GM21367 (cell line): Measurements from ENCODE around the gene TBC1D2.
"Not testable (repeated sequence)": the region's sequence is repeated elsewhere in the genome, so short reads cannot be mapped to it uniquely, and the experiment has no call there.

ENCODE experiments used
- ATAC-seq: cut with Tn5 transposase; IDR thresholded peaks from one replicate; pipeline ENCODE4 v1.9.1; 2021; ENCODE audit not compliant: unreplicated experiment

The TBC1D2 gene, protein sequence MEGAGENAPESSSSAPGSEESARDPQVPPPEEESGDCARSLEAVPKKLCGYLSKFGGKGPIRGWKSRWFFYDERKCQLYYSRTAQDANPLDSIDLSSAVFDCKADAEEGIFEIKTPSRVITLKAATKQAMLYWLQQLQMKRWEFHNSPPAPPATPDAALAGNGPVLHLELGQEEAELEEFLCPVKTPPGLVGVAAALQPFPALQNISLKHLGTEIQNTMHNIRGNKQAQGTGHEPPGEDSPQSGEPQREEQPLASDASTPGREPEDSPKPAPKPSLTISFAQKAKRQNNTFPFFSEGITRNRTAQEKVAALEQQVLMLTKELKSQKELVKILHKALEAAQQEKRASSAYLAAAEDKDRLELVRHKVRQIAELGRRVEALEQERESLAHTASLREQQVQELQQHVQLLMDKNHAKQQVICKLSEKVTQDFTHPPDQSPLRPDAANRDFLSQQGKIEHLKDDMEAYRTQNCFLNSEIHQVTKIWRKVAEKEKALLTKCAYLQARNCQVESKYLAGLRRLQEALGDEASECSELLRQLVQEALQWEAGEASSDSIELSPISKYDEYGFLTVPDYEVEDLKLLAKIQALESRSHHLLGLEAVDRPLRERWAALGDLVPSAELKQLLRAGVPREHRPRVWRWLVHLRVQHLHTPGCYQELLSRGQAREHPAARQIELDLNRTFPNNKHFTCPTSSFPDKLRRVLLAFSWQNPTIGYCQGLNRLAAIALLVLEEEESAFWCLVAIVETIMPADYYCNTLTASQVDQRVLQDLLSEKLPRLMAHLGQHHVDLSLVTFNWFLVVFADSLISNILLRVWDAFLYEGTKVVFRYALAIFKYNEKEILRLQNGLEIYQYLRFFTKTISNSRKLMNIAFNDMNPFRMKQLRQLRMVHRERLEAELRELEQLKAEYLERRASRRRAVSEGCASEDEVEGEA

DNA sequence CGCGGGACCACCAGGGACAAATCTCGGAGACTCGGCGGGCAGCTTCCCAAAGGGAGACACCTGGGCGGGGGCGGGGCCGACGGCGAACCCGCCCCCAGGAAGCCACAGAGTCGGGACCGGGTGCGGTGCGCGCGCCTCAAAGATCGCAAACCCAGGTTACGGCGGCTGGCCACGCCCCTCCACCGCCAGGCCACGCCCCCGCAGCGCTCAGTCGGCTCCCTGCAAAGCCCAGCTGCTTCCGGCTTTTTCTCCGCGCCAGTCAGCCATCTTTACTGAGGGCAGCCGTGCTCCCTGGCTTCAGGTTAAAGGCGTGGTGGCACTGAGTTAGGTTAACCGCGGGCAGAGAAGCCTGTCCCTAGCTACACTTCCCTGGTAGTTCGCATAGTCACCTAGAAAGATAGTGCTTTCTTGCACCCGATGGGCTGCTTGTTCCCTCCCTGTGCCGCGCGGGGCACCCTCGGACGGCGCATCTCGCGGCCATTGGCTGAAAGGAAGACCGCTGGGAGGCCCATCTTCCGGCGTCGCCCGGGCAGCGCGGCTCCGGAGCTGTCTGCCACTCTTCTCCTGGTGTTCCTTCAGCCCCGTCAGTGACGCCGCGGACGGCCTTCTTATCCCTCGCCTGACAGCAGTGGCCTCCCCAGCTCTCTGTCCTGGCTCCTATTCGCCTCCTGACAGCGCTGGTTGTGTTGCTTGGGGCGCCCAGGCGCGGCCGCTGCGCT lies at the start of gene TBC1D2:
TBC1D2 (minus strand) TSS at position 72 of the 719 bp plus-strand sequence. CDS start 108 bp downstream, outside the sequence.
- peak; percentile 81 for ATAC-seq

DNA sequence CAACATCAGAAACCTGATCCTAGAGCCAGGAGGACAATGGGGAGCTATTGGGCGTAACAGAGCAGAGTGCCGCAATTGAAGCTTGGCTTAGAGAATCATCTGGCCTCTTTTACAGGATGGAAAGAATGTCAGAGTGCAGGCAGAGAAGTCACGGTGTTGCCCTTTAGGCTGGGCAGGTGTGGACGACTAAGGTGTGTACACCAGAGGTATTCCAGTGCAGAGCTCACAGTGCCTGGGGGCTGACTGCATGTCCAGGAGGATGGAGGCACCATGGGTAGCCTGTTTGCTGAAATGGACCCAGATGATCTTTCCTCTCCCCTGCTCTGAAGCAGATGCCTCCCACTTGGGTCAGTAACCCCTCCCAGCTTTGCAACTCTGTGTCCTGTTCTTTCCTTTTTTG lies 48.9 kb upstream of the TBC1D2 start:
- no peak for ATAC-seq

- no peak for ATAC-seq
Observed at GRCh38 chr9:98303633-98304125, 48.2 kb upstream of the TBC1D2 start.

GRCh38 chr9:98302938-98303632 lies 47.6 kb upstream of the TBC1D2 start:
- no peak for ATAC-seq

GRCh38 chr9:98302150-98302549 lies 46.7 kb upstream of the TBC1D2 start:
- ATAC-seq, result no peak

DNA sequence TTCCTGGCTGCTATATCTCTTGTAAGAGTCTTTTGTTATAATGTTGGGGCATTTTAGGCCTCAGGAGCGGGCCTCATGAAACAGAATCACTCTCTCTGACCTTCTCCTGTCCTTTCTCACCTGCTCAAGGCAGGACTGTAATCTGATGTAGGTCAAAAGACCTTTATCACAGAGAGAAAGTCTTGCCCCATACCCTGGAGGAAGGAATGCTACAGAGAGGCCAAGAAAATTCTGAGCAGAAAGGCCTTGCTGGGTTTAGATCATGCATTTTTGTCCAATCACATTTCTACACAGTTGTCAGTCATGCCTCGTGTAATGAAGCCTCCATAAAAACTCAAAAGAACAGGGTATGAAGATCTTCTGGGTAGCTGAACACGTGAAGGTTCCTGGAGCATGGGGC lies 45.2 kb upstream of the TBC1D2 start:
- no peak for ATAC-seq

- no peak for ATAC-seq
Observed at GRCh38 chr9:98298476-98298875, 43.0 kb upstream of the TBC1D2 start.

- ATAC-seq, result no peak
Observed at GRCh38 chr9:98295824-98296223, 40.4 kb upstream of the TBC1D2 start.

GRCh38 chr9:98291820-98292219 lies 36.4 kb upstream of the TBC1D2 start:
- ATAC-seq, result no peak

DNA sequence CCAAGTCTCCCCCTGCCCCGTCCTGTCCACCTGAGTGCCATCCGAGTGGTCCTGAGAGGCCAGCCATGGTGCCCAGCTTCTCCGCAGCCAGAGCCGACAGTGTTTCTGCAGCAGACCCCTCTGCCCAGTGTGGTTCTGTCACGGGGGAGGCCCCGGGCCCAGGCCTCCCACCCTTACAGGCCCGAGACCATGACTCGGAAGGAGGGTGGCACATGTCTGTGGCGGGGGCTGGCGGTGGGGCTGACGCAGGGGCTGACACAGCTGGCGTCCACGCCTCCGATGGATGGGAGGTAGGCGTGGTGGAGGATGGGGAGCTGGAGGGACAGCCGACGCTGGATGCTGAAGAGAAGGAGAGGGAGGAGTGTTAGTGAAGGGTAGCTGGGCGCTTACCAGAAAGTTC lies 35.0 kb upstream of the TBC1D2 start:
- ATAC-seq, result no peak

- ATAC-seq, result no peak
Observed at GRCh38 chr9:98289614-98290201, 34.3 kb upstream of the TBC1D2 start.

DNA sequence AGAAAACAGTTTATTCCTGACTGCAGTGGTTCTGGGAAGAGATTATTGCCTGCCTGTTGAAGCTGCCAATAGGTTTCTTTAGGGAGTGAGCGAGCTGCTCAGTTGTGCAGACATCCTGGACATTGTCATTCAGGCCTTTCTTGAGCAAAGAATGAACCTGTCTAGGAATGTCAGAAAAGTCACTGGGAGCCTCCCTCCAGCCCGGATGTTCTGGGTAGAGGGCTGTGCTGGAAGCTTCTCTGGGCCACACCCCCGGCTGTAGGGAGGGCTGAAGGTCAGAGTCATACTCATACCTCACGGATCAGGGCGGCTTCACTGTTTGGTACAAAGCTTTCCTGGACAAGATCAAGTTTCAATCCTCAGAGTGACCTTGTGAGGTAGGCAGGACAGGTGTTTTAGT lies 33.4 kb upstream of the TBC1D2 start:
- no peak for ATAC-seq

DNA sequence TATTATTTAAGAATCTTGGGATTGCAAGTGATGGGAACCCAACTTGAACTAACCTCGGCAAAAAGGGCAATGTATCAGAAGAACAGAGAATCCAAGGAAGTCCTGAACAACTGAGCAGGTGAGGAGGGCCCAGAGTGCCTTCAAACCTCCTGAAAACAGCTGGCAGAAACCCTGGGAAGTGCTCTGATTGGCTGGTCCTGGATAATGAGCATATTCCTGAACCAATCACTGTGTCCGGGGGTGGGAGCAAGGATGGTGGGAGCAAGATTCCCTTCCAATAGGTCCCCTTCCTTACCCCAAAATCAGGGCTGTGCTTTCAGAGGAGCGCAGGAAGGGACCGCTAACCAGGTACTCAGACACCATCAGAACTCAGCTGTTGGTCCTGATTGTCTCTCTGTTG lies 31.9 kb upstream of the TBC1D2 start:
- ATAC-seq, result no peak

- no peak for ATAC-seq
Observed at GRCh38 chr9:98285446-98285845, 30.0 kb upstream of the TBC1D2 start.

- no peak for ATAC-seq
Observed at GRCh38 chr9:98284754-98285153, 29.3 kb upstream of the TBC1D2 start.

DNA sequence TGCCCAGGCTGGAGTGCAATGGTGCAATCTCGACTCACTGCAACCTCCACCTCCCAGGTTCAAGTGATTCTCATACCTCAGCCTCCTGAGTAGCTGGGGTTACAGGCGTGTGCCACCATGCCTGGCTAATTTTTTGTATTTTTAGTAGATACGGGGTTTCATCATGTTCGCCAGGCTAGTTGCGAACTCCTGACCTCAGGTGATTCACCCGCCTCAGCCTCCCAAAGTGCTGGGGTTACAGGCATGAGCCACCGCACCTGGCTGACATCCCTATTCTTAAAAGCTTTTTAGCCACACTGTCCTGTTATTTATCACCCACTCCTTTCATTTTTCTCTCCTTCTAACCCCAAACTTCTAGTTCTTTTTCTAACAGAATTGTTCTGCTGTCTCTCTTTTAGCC lies 27.7 kb upstream of the TBC1D2 start:
- not testable (repeated sequence) for ATAC-seq

DNA sequence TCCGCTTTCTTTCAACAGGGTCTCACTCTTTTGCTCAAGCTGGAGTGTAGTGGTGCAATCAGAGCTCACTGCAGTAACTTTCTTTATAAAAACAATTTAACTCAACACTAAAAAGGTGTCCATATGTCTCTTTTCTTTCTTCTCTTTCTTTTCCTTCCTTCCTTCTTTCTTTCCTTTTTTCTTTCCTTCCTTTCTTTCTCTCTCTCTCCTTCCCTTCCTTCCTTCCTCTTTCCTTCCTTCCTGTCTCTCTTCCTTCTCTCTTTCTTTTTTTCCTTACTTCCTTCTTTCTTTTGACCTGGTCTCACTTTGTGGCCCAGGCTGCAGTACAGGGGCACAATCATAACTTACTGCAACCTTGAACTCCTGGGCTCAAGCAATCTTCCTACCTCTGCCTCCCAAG lies 25.8 kb upstream of the TBC1D2 start:
- no peak for ATAC-seq

GRCh38 chr9:98280574-98280973 lies 25.1 kb upstream of the TBC1D2 start:
- no peak for ATAC-seq

DNA sequence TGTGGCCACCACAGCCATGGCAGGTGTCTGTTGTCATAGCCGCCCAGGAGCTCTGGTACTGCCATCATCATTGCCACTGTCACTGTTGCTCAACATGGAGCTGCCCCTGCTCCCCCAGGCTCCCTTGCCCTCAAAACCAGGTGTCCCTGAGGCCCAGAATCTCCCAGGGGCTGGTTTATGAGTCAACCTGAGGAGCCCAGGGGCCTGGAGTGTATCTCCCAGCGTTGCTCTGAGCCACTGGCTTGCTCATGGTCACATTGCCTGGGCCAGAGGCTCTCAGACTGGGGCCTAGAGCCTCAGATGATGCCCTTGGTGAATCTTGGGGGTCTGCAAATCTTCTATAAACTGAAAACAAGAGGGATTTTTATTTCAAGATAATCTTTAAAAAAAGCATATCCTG lies 24.7 kb upstream of the TBC1D2 start:
- no peak for ATAC-seq

DNA sequence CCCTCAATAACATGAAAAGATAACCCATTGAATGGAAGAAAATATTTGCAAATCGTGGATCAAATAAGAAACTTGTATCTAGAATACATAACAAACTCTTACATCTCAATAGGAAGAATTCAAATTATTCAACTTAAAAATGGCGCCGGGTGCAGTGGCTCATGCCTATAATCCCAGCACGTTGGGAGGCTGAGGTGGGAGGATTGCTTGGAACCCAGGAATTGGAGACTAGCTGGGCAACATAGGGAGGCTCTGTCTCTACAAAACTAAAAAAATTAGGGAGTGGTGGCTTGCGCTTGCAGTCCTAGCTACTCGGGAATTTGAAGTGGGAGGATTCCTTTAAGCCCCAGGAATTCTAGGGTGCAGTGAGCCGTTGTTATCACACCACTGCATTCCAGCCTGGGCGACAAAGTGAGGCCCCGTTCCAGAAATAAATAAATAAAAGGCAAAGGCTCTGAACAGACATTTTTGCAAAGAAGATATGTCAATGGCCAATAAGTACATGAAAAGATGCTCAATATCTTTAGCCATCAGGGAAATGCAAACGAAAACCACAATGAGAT lies 21.5 kb upstream of the TBC1D2 start:
- ATAC-seq, result no peak
